ENCODE data around the gene SETD9.

- TF ChIP-seq TAF1 (IDR thresholded peaks at IDR 0.05; ENCODE audit: borderline replicate concordance, insufficient read depth, low read length) (no peak), POLR2AphosphoS5 (IDR thresholded peaks at IDR 0.05; ENCODE audit: low read depth, low read length) (no peak), REST (IDR thresholded peaks at IDR 0.05; ENCODE audit: insufficient read depth in 1 of 2, low read depth in 2 of 2, low read length in 2 of 2) (no peak)
These were observed 37.6 kb upstream of the SETD9 start for GRCh38 chr5:56871777-56872176.

Measured in PFSK-1 (cell line).